ENCODE measurements around the gene KRT80. TPM values are rescaled to one million over a fixed set of nuclear protein-coding genes. Genes with fewer than 3 reads are reported as not detected.

Gene KRT80
- total RNA-seq, 1 donor from 2014 or later: not detected

GRCh38 chr12:52148464-52149181 is 43.2 kb downstream of the KRT80 start:
- Mint-ChIP-seq H3K27me3 (peaks cover 4% of the 10 kb centered on the region), H3K27ac (no peak overlapping the region), H3K36me3 (ENCODE audit: low read depth) (no peaks in the 10 kb centered on the region), H3K4me3 (no peak overlapping the region), H3K4me1 (peaks cover 8% of the 10 kb centered on the region), H3K9me3 (no peaks in the 10 kb centered on the region)
- intact Hi-C loops (cut with micrococcal nuclease): no loop called here
- no peak for DNase-seq

DNA sequence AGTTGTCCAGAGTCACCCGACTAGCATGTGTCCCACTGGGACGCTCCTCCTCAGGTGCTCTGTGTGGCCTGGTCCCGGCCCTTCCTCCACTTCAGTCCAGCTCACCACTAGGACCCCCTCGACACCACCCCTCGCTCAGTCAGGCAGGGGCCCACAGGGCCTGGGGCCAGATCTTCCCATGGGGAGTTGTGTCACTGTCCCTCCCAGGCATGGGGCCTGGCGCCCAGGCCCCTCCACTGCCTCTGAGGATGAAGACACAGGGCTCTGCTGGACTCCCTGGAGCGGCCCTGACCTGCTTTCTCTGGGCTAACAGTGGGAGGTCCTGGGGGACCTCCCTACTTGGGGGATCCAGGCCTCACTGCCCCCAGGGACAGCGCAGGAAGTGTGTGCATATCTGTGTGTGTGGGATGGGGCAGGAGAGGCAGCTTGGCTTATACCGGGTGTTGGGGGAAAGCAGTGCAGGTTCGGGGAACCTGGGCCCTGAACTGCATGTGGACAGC is 43.8 kb downstream of the KRT80 start:
- Mint-ChIP-seq H3K36me3 (ENCODE audit: low read depth) (no peaks in the 10 kb centered on the region), H3K9me3 (no peaks in the 10 kb centered on the region), H3K4me3 (no peak overlapping the region), H3K4me1 (peaks cover 8% of the 10 kb centered on the region), H3K27ac (no peak overlapping the region), H3K27me3 (peaks cover 4% of the 10 kb centered on the region)
- no peak for DNase-seq
- intact Hi-C loops (cut with micrococcal nuclease): no loop called here

- no peak overlapping the region for H3K27ac Mint-ChIP-seq
- peaks cover 8% of the 10 kb centered on the region for H3K4me1 Mint-ChIP-seq
- H3K4me3 Mint-ChIP-seq: no peak overlapping the region
- intact Hi-C loops (cut with micrococcal nuclease): no loop called here
- no peak for DNase-seq
- peaks cover 4% of the 10 kb centered on the region for H3K27me3 Mint-ChIP-seq
- H3K36me3 Mint-ChIP-seq (ENCODE audit: low read depth): no peaks in the 10 kb centered on the region
- no peaks in the 10 kb centered on the region for H3K9me3 Mint-ChIP-seq
Observed at GRCh38 chr12:52147367-52147963, 44.3 kb downstream of the KRT80 start.

GRCh38 chr12:52146822-52147366 is 44.9 kb downstream of the KRT80 start:
- H3K27me3 Mint-ChIP-seq: peaks cover 4% of the 10 kb centered on the region
- peaks cover 8% of the 10 kb centered on the region for H3K4me1 Mint-ChIP-seq
- H3K4me3 Mint-ChIP-seq: no peak overlapping the region
- DNase-seq: no peak
- no peak overlapping the region for H3K27ac Mint-ChIP-seq
- no peaks in the 10 kb centered on the region for H3K36me3 Mint-ChIP-seq (ENCODE audit: low read depth)
- intact Hi-C loops (cut with micrococcal nuclease): no loop called here
- H3K9me3 Mint-ChIP-seq: no peaks in the 10 kb centered on the region

DNA sequence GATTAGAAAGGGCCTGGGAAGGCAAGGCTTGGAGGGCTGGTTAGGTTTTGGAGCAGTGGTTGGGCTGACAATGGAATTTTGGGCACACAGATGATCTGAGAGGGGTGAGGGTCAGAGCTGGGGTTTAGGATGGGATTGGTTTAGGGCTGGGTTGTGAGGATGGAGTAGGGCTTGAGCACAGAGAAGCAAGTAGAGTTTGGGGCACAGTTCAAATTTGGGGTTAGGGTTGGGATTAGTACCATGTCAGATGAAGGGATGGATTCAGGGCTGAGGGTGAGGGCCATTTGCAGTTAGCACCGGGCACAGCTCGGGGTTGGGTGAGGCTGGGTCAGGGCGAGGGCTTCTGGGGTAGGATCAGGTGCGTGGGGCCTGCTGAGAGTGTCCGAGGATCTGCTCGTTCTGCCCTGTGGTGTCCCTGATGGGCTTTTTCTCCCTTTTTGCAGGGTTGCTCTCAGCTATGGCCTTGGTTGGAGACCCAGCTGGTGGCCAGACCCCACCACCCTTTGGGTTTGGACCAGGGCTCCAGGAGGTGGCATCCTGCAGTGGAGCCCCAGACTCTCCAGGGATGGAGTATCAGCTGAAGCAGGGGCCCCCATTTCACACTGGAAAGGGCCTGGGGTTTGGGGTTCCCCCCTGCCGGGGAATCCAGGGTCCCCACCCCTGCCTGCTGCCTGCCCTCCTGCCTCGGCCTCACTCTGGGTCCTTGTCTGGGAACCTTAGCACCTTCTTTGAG is 45.6 kb downstream of the KRT80 start:
- no peak overlapping the region for H3K4me3 Mint-ChIP-seq
- no peaks in the 10 kb centered on the region for H3K36me3 Mint-ChIP-seq (ENCODE audit: low read depth)
- intact Hi-C loops (cut with micrococcal nuclease): no loop called here
- H3K4me1 Mint-ChIP-seq: peaks cover 1% of the 10 kb centered on the region
- no peaks in the 10 kb centered on the region for H3K9me3 Mint-ChIP-seq
- H3K27ac Mint-ChIP-seq: no peak overlapping the region
- DNase-seq: no peak
- H3K27me3 Mint-ChIP-seq: peaks cover 1% of the 10 kb centered on the region

GRCh38 chr12:52145228-52146088 is 46.4 kb downstream of the KRT80 start:
- no peaks in the 10 kb centered on the region for H3K4me1 Mint-ChIP-seq
- no peaks in the 10 kb centered on the region for H3K9me3 Mint-ChIP-seq
- H3K27me3 Mint-ChIP-seq: no peaks in the 10 kb centered on the region
- H3K4me3 Mint-ChIP-seq: no peak overlapping the region
- no peak for DNase-seq
- no peaks in the 10 kb centered on the region for H3K36me3 Mint-ChIP-seq (ENCODE audit: low read depth)
- intact Hi-C loops (cut with micrococcal nuclease): no loop called here
- H3K27ac Mint-ChIP-seq: no peak overlapping the region

GRCh38 chr12:52144512-52145227 is 47.1 kb downstream of the KRT80 start:
- H3K36me3 Mint-ChIP-seq (ENCODE audit: low read depth): no peaks in the 10 kb centered on the region
- no peaks in the 10 kb centered on the region for H3K9me3 Mint-ChIP-seq
- DNase-seq: no peak
- intact Hi-C loops (cut with micrococcal nuclease): no loop called here
- H3K4me3 Mint-ChIP-seq: no peak overlapping the region
- H3K27me3 Mint-ChIP-seq: no peaks in the 10 kb centered on the region
- no peaks in the 10 kb centered on the region for H3K4me1 Mint-ChIP-seq
- no peak overlapping the region for H3K27ac Mint-ChIP-seq

DNA sequence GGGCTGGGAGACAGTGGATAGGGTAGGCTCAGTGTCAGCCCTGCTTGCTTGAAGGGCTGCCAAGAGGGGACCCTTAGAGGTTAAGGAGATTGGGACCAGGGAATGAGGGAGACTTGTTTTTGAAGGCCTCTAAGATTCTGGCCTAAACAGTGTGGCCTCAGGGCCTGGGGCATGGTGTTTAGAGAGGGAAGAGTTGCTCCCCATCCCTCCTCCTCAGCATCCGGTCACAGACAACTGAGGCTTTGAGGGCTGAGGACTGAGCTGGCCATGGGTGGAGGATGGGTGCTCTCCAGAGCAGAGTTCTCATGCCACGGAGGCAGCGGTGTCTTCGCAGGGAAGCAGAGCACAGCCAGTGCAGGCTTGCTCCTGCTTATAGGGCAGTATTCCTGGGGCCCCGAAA is 49.4 kb downstream of the KRT80 start:
- H3K27me3 Mint-ChIP-seq: peaks cover 5% of the 10 kb centered on the region
- H3K36me3 Mint-ChIP-seq (ENCODE audit: low read depth): no peaks in the 10 kb centered on the region
- no peak for DNase-seq
- intact Hi-C loops (cut with micrococcal nuclease): no loop called here
- no peaks in the 10 kb centered on the region for H3K4me1 Mint-ChIP-seq
- H3K4me3 Mint-ChIP-seq: no peak overlapping the region
- no peak overlapping the region for H3K27ac Mint-ChIP-seq
- H3K9me3 Mint-ChIP-seq: no peaks in the 10 kb centered on the region

GRCh38 chr12:52141875-52142274 is 49.9 kb downstream of the KRT80 start:
- no peak for DNase-seq
- Mint-ChIP-seq H3K27ac (no peak overlapping the region), H3K36me3 (ENCODE audit: low read depth) (no peaks in the 10 kb centered on the region), H3K27me3 (peaks cover 5% of the 10 kb centered on the region), H3K4me3 (no peak overlapping the region), H3K9me3 (no peaks in the 10 kb centered on the region), H3K4me1 (no peaks in the 10 kb centered on the region)
- intact Hi-C loops (cut with micrococcal nuclease): no loop called here

DNA sequence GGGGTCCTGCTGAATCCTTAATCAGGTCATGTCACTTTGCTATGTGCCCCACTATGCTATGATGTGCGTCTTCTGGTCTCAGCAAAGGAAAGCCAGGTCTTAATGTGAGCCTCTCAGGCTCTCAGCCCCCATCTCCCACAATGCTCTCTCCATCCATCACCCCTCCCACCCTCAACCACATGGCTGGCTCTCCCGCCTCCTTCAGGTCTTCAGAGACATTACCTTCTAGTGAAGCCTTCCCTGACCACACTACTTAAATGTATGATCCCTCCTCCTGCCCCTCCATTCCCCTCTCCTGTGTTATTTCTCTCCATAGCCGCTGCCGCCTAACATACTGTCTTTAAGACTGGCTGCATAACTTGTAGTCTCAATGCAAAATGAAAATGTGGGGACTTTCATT is 50.5 kb downstream of the KRT80 start:
- Mint-ChIP-seq H3K27ac (no peak overlapping the region), H3K27me3 (peaks cover 5% of the 10 kb centered on the region), H3K4me1 (no peaks in the 10 kb centered on the region), H3K36me3 (ENCODE audit: low read depth) (no peaks in the 10 kb centered on the region), H3K9me3 (no peaks in the 10 kb centered on the region), H3K4me3 (no peak overlapping the region)
- no peak for DNase-seq
- intact Hi-C loops (cut with micrococcal nuclease): no loop called here

- Mint-ChIP-seq H3K36me3 (ENCODE audit: low read depth) (no peaks in the 10 kb centered on the region), H3K9me3 (no peaks in the 10 kb centered on the region), H3K27me3 (peaks cover 5% of the 10 kb centered on the region), H3K27ac (no peak overlapping the region), H3K4me3 (no peak overlapping the region), H3K4me1 (no peaks in the 10 kb centered on the region)
- peak; percentile 82 for DNase-seq
- intact Hi-C loops (cut with micrococcal nuclease): loop anchor here (1.0 kb wide), 1 partner anchor 740 kb away; no protein-coding TSS in a partner anchor
Observed at GRCh38 chr12:52139579-52140062, 52.2 kb downstream of the KRT80 start.

GRCh38 chr12:52139147-52139546 is 52.7 kb downstream of the KRT80 start:
- Mint-ChIP-seq H3K36me3 (ENCODE audit: low read depth) (no peaks in the 10 kb centered on the region), H3K27ac (no peak overlapping the region), H3K4me3 (no peak overlapping the region), H3K4me1 (no peaks in the 10 kb centered on the region), H3K27me3 (peaks cover 5% of the 10 kb centered on the region), H3K9me3 (no peaks in the 10 kb centered on the region)
- DNase-seq: no peak
- intact Hi-C loops (cut with micrococcal nuclease): loop anchor here (1.0 kb wide), 1 partner anchor 740 kb away; no protein-coding TSS in a partner anchor

DNA sequence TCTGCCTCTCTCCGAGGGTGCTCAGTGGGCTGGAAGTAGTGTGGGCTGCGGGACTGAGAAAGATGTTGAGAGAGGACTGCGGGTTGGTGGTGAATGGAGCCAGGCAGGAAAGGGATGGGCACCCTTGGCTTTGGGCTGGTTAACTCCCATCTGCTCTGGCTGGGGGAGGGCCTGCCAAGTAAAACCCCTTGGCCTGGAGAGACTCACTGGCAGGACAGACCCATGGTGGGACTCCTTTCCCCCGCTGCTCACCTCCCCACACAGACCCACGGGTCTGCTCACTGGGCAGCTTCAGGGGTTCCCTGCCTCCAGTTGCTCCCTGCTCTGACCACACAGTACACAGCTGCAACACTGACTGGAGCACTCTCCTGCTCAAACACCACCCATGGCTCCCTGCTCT is 54.1 kb downstream of the KRT80 start:
- H3K27ac Mint-ChIP-seq: no peak overlapping the region
- no peaks in the 10 kb centered on the region for H3K9me3 Mint-ChIP-seq
- no peaks in the 10 kb centered on the region for H3K36me3 Mint-ChIP-seq (ENCODE audit: low read depth)
- peaks cover 5% of the 10 kb centered on the region for H3K27me3 Mint-ChIP-seq
- intact Hi-C loops (cut with micrococcal nuclease): no loop called here
- DNase-seq: no peak
- H3K4me3 Mint-ChIP-seq: no peak overlapping the region
- no peaks in the 10 kb centered on the region for H3K4me1 Mint-ChIP-seq

All from activated CD4-positive, alpha-beta T cell treated with anti-CD3 and anti-CD28 coated beads, Interleukin-2, amount 10 ng/mL, durations not matched to agents 24 days and 14 days (primary cell).